ENCODE measurements around the gene SLC9A4.

Gene SLC9A4

DNA sequence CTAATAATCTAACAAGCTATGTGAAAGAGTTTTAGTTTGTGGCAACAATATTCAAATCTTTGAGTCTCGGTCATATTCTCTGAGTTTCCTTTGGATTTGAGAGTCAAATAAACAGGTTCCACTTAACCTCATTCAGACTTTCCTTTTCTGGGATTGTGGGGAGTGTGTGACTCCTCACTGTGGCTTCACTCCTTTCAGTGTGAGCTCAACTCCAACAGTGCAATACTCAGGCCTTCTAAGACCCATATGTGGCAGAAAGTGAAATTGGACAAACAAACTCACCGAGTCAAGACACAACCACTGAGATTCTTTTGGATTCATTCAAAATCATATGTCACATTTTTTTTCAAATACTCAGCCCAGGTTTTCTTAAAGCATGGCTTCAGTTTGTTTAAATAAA lies 25.4 kb downstream of the SLC9A4 start:
- no peak overlapping the region for H3K4me3 ChIP-seq (ENCODE audit: low read depth, low read length)

- no peak overlapping the region for H3K4me3 ChIP-seq (ENCODE audit: low read depth, low read length)
Measured at GRCh38 chr2:102499558-102499957, 26.5 kb downstream of the SLC9A4 start.

- no peak overlapping the region for H3K4me3 ChIP-seq (ENCODE audit: low read depth, low read length)
Measured at GRCh38 chr2:102502576-102502975, 29.6 kb downstream of the SLC9A4 start.

- no peak overlapping the region for H3K4me3 ChIP-seq (ENCODE audit: low read depth, low read length)
Measured at GRCh38 chr2:102504833-102505232, 31.8 kb downstream of the SLC9A4 start.

DNA sequence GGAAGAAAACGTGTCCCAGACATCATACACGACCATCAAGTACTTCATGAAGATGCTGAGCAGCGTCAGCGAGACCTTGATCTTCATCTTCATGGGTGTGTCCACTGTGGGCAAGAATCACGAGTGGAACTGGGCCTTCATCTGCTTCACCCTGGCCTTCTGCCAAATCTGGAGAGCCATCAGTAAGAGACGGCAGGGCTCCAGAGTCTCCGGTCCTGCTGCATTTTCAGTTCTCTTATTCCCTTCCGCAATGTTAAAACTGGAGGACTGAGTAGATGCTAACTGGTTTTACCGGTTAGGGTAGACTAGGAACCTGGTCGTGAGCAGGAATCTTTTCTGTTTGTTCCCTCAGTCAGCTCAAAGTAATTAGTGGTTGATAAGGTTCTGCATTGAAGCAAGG lies 32.3 kb downstream of the SLC9A4 start:
- H3K4me3 ChIP-seq (ENCODE audit: low read depth, low read length): no peak overlapping the region

DNA sequence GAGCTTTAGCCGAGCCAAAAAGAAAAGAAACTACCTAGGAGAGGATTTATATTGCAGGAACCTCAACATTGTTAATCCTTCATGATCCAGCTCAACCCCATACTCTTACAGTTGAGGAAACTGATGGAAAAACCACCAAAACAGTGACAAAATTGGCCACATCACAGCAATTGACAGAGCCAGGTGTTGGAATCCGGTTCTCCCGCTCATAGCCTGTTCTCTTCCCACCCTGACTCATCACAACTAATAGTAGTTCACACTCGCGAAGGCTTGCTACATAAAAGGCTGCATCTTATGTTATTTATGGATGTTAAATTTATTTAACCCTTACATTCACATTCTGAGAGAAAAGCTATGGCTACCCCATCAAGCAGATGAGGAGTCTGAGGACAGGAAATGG lies 33.7 kb downstream of the SLC9A4 start:
- no peak overlapping the region for H3K4me3 ChIP-seq (ENCODE audit: low read depth, low read length)

- no peak overlapping the region for H3K4me3 ChIP-seq (ENCODE audit: low read depth, low read length)
Measured at GRCh38 chr2:102508863-102509262, 35.8 kb downstream of the SLC9A4 start.

DNA sequence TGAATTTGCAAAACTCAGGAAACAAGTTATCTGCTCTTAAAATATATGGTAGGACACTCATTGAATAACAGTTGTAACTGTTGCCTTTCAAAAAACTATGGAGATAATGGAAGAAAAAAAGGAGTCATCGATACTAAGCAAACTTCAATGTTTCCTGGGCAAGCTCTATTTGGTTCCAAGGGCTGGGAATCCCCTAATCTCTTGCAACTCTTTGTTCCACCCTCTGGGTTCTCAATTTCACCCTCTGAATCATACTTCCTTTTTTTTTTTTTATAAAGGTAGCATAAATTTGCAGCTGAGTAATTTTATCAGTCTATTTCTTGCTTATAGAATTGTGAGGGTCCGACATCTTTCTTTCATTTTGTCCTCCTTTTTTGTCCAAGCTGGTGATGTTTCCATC lies 36.7 kb downstream of the SLC9A4 start:
- H3K4me3 ChIP-seq (ENCODE audit: low read depth, low read length): no peak overlapping the region

DNA sequence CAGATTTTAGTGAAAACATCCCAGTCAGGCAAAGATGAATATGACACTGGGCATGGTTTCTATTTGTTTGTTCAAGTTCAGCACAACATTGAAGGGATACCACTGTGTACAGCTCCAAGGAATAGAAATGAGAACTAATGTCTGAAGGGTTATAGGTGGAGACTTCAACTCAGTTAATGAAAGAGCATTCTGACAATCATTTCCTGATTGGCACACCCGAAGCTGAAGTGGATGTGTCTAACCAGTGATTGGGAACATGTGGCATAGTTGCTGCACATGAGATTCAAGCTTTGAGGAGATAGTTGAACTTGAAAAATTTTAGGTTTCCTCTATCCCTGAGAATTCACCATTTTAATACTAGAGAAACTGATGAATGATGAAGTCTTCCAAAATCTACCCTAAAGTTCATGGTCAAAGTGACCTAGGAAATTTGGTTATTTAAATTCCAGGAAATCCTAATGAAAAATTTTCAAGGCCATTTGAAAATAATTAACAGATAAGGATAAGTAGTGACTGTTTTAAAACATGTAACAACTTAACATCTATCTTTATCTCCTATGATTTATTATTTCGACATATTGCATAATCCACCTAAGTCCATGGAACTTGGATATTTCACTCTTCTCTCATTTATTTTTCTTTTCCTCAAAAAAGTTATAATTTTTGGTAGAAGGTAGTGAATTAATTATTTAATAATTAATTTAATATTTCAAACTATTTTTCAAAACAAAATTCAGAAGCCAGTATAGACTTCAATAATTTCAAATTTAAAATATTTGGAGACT lies 38.0 kb downstream of the SLC9A4 start:
- no peak overlapping the region for H3K4me3 ChIP-seq (ENCODE audit: low read depth, low read length)

DNA sequence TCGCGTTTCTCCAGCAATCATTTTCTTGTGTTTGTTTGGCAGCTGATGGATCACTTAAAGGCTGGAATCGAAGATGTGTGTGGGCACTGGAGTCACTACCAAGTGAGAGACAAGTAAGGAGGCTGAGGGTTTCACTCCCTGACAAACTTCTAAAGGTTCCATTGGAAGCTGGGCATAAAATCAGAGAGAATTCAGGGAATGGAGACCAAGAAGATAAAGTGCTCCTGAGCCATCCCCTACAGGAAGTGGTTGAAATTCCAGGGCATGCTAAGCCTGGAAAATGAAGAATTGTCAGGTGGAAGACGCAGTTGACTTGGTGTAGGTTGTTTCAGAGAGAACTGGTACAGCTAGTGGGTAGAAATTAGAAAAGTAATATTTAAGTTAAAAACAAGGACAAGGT lies 39.1 kb downstream of the SLC9A4 start:
- no peak overlapping the region for H3K4me3 ChIP-seq (ENCODE audit: low read depth, low read length)

GRCh38 chr2:102513355-102513939 lies 40.4 kb downstream of the SLC9A4 start:
- no peak overlapping the region for H3K4me3 ChIP-seq (ENCODE audit: low read depth, low read length)

GRCh38 chr2:102514061-102514785 lies 41.2 kb downstream of the SLC9A4 start:
- no peak overlapping the region for H3K4me3 ChIP-seq (ENCODE audit: low read depth, low read length)

DNA sequence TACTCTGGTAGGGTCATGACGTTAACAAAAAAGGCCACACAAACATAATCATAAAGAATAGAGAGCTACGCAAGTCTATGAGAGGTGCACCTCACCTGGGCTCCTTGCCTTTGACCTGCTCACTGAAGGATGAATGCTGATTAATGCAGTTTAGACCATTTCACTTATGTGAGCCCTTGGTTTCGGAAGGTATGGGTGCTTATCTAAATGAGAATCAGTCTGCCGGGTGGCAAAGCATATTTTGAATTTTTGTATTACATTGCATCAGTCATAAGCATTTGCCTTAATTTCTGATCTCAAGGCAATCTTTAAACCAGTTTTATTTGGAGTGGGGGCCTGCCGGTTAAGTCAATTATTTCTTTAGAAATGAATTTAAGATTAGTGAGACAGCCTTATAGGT lies 42.8 kb downstream of the SLC9A4 start:
- no peak overlapping the region for H3K4me3 ChIP-seq (ENCODE audit: low read depth, low read length)

- H3K4me3 ChIP-seq (ENCODE audit: low read depth, low read length): no peak overlapping the region
Measured at GRCh38 chr2:102518170-102518569, 45.1 kb downstream of the SLC9A4 start.

GRCh38 chr2:102520009-102520408 lies 47.0 kb downstream of the SLC9A4 start:
- no peak overlapping the region for H3K4me3 ChIP-seq (ENCODE audit: low read depth, low read length)

DNA sequence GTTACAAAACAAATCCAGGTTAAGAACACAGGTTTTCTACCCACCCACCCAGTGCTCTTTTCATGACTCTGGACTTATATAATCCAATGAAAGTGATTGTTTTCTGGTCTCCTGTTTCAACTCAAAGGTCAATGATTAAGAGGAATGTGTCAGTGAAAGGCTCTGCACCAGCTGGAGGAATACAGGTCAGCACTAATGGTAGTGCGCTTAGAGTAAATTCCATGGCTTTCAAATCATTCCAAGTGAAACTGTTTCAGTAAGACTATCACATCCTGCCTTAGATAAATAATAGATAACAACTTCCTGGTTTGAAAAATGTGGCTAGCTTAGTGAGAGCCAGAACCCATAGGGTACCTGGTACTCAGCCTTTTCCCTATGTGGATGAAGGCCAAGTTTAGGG lies 47.8 kb downstream of the SLC9A4 start:
- H3K4me3 ChIP-seq (ENCODE audit: low read depth, low read length): no peak overlapping the region

DNA sequence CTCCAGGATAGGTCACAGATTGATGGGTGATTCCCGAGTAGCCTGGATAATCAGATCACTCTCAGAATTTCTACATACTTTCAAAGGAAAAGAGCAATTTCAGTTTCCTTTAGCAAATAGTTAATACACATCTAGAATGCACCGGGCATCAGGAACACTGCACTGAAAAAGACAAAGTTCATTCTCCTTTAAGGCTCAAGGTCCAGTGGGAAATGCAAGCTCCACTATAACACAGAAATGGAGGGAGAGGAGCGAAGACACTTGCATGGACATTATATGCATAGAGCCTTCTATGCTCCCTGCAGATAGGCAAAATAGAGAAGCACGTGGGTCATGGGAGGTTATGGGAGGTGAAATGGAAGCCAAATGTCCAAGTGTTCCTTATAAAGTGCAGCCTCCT lies 49.1 kb downstream of the SLC9A4 start:
- H3K4me3 ChIP-seq (ENCODE audit: low read depth, low read length): no peak overlapping the region

DNA sequence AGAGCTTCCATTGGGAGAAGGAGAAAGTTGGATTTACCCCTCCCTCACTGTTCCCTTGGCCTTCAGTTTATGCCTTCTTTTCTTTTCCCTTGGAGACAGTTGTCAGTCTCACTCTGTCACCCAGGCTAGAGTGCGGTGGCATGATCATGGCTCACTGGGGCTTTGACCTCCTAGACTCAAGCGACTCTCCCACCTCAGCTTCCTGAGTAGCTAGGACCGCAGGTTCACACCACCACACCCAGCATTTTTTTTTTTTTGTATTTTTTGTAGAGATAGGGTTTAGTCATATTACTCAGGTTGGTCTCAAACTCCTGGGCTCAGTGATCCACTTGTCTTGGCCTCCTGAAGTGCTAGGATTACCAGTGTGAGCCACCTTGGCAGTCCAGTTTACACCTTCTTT lies 49.9 kb downstream of the SLC9A4 start:
- no peak overlapping the region for H3K4me3 ChIP-seq (ENCODE audit: low read depth, low read length)

DNA sequence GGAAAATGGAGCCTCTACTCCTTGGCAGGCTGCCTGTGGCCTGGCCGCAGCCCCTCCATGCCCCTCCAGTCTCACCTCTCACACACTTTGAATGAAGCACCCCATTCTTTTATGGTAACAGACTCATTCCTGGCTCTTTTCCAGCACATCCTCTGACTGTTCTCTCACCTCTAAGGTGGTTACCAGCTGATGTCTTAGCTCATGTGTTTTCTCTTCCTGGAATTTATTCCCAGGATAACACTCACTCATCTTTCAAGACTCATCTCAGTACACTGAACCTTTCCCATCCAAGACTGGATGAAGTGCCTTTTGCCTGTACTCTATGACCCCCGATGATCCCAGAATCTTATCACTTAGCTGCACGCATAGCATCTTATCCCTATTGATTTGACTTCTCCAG lies 50.6 kb downstream of the SLC9A4 start:
- H3K4me3 ChIP-seq (ENCODE audit: low read depth, low read length): no peak overlapping the region

GRCh38 chr2:102527086-102527485 lies 54.1 kb downstream of the SLC9A4 start:
- no peak overlapping the region for H3K4me3 ChIP-seq (ENCODE audit: low read depth, low read length)

GRCh38 chr2:102538491-102538890 lies 65.5 kb downstream of the SLC9A4 start:
- no peak overlapping the region for H3K4me3 ChIP-seq (ENCODE audit: low read depth, low read length)

GRCh38 chr2:102540882-102541281 lies 67.9 kb downstream of the SLC9A4 start:
- H3K4me3 ChIP-seq (ENCODE audit: low read depth, low read length): no peak overlapping the region
